Body of pancreas (tissue), 4 donors: Measurements from ENCODE around the gene NXPH1. TPM values are rescaled to one million over a fixed set of nuclear protein-coding genes. Genes with fewer than 3 reads are reported as not detected.

Source experiments
- ATAC-seq: fragments of 150-250 bp; one replicate; pipeline ENCODE4 v1.9.1; 2016
- DNase-seq, 4 donors: peaks; one replicate each; pipeline ENCODE4 v3.0.0-alpha.2; 2019
- H3K27ac ChIP-seq, 4 donors: fragments of 200-600 bp; sonication (generic); 1 replicate in 3 of 4; 2 replicates in 1 of 4; pipeline versions ENCODE4 v1.5.1 to v1.6.1; 2016 to 2019; ENCODE audit warnings: mild to moderate bottlenecking in 1 of 4, mixed read lengths in 1 of 4, moderate library complexity in 1 of 4
- H3K27me3 ChIP-seq, 2 donors: fragments of 200-600 bp; sonication (generic); one replicate each; pipeline ENCODE4 v1.6.0; 2016; ENCODE audit warnings: mild to moderate bottlenecking in 1 of 2
- H3K36me3 ChIP-seq, 2 donors: fragments of 200-600 bp; sonication (generic); replicated peaks in 1 of 2; 2 replicates each; pipeline ENCODE4 v1.5.1; 2016; ENCODE audit warnings: low read depth in 2 of 2; ENCODE audit not compliant: insufficient read depth in 1 of 2
- H3K4me1 ChIP-seq: fragments of 200-600 bp; sonication (generic); one replicate; pipeline ENCODE4 v1.6.0; 2016
- H3K4me3 ChIP-seq, 2 donors: fragments of 200-600 bp; sonication (generic); 1 replicate in 1 of 2; 2 replicates in 1 of 2; pipeline ENCODE4 v1.5.1; 2016 to 2019
- H3K9me3 ChIP-seq, 3 donors: fragments of 200-600 bp; sonication (generic); 1 replicate in 2 of 3; 2 replicates in 1 of 3; pipeline ENCODE4 v1.5.1; 2016
- CTCF ChIP-seq, 7 experiments: fragments of 450-650 bp in 4 of 7; fragments of 200-600 bp in 3 of 7; sonication (generic) in 3 of 7; IDR thresholded peaks; one replicate each; pipeline ENCODE4 v1.5.1; 2016 to 2019; ENCODE audit warnings: antibody characterized with exemption in 7 of 7
- POLR2A ChIP-seq, 3 donors: fragments of 450-650 bp; IDR thresholded peaks; one replicate each; pipeline ENCODE4 v1.6.1; 2016; ENCODE audit warnings: antibody characterized with exemption in 3 of 3, mild to moderate bottlenecking in 2 of 3
- WGBS, 2 donors: methylation state at CpG; one replicate each; pipeline ENCODE4 v1.1.5; 2017; 5-methylcytosine and 5-hydroxymethylcytosine counted together
- intact Hi-C: fragments of 100-400 bp; cut with DNase I; formaldehyde crosslinking; loops from one replicate; pipeline ENCODE4 v1.15.1; 2023
- total RNA-seq, 2 donors: library from RNA; depleted of rRNA; stranded (reverse); fragments of >200 nt; gene quantifications; one replicate each; pipeline ENCODE4 v1.1.0, GENCODE V29; 2016

NXPH1 gene
- total RNA-seq, 2 donors from 2014 or later = not detected

DNA sequence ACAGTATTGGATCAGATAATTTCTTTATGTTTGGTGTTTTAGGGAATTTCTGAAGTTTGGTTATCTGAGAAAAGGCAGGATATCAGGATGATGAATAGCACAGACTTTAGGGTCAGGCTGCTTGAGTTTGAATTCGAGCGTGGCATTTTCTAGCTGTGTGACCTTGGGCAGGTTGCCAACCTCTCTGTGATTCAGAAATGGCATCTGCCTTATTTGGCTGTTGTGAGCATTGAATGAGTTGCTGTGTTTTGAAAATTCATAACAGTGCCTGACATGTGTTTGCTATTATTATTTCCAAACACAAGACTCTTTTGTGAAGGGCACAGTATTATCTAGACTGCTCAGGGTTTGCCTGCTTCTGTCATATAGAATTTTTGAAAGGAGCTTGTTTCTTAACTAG is 66.9 kb downstream of the NXPH1 start:
- Histone ChIP-seq H3K9me3 (no peaks in the 10 kb centered on the region), H3K27ac (no peak overlapping the region), H3K4me1 (no peaks in the 10 kb centered on the region), H3K4me3 (no peak overlapping the region), H3K36me3 (no peaks in the 10 kb centered on the region), H3K27me3 (no peaks in the 10 kb centered on the region)
- WGBS, 2 donors = 0 to 16% methylated on average over 2 of the region's 2 CpGs
- TF ChIP-seq POLR2A (IDR thresholded peaks at IDR 0.05) (no peak), CTCF (IDR thresholded peaks at IDR 0.05) (no peak)
- no peak for ATAC-seq
- intact Hi-C loops = loop anchor here (10.0 kb wide), 1 partner anchor 55 kb away; no protein-coding TSS in a partner anchor
- peak in 3 of 4 donors; percentile 9 to 43 (median 38) for DNase-seq

DNA sequence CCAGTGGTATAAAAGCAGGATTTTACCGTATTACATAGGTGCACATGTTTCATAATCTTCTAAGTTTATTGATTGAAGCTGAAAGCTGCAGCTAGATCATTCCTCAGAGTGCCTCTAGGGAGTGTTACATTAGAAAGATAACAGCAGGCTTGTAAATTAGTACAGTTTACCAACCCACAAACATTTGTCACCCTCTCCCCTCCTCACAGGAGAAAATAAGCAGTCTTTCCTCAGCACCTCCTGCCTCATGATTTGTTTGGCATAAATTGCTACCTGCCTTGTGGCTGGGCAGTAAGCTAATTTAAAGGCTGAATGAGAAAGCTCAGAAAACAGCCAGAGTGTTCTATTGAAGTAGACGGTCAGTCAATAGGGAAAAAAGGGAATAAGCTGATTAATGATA is 74.2 kb downstream of the NXPH1 start:
- ATAC-seq = no peak
- no peak for DNase-seq
- Histone ChIP-seq H3K4me1 (no peaks in the 10 kb centered on the region), H3K9me3 (no peaks in the 10 kb centered on the region), H3K4me3 (no peak overlapping the region), H3K36me3 (no peaks in the 10 kb centered on the region), H3K27ac (no peak overlapping the region), H3K27me3 (no peaks in the 10 kb centered on the region)
- intact Hi-C loops = loop anchor here (10.0 kb wide), 1 partner anchor 63 kb away; no protein-coding TSS in a partner anchor
- WGBS, 2 donors = 9 to 21% methylated on average over 2 of the region's 2 CpGs
- TF ChIP-seq CTCF (IDR thresholded peaks at IDR 0.05) (no peak), POLR2A (IDR thresholded peaks at IDR 0.05) (no peak)

DNA sequence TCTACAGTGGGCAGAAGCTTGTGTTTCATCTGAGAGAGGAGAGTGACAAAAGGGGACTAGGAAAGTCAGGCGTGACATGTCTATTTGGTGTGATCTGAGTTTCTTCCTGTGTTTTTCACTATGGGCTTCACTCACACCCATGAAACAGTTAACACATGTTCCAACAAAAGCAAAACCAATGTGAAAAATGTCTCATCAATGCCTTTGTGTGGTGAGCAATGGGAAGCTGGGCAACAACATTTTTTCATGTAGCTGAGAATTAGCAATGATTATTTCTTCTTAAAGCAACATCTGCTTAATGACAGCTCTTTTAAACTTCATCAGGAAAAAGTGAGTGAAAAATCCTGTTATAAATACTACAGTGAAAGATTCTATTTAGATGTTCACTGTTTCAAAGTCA is 76.2 kb downstream of the NXPH1 start:
- Histone ChIP-seq H3K27ac (no peak overlapping the region), H3K9me3 (no peaks in the 10 kb centered on the region), H3K4me3 (no peak overlapping the region), H3K36me3 (no peaks in the 10 kb centered on the region), H3K27me3 (no peaks in the 10 kb centered on the region), H3K4me1 (no peaks in the 10 kb centered on the region)
- DNase-seq (no peak), ATAC-seq (no peak)
- TF ChIP-seq CTCF (IDR thresholded peaks at IDR 0.05) = no peak
- TF ChIP-seq POLR2A (IDR thresholded peaks at IDR 0.05) = no peak
- WGBS, 2 donors = 66 to 67% methylated on average over 1 of the region's 1 CpG
- intact Hi-C loops = loop anchor here (10.0 kb wide), 1 partner anchor 65 kb away; no protein-coding TSS in a partner anchor

- DNase-seq (no peak), ATAC-seq (no peak)
- Histone ChIP-seq H3K4me1 (no peaks in the 10 kb centered on the region), H3K4me3 (no peak overlapping the region), H3K9me3 (no peaks in the 10 kb centered on the region), H3K36me3 (no peaks in the 10 kb centered on the region), H3K27ac (no peak overlapping the region), H3K27me3 (no peaks in the 10 kb centered on the region)
- TF ChIP-seq POLR2A (IDR thresholded peaks at IDR 0.05) (no peak), CTCF (IDR thresholded peaks at IDR 0.05) (no peak)
- 49 to 52% methylated on average over 3 of the region's 3 CpGs for WGBS, 2 donors
- intact Hi-C loops = no loop called here
These were observed 78.4 kb downstream of the NXPH1 start for GRCh38 chr7:8511855-8512254.

- Histone ChIP-seq H3K4me1 (no peaks in the 10 kb centered on the region), H3K9me3 (no peaks in the 10 kb centered on the region), H3K4me3 (no peak overlapping the region), H3K36me3 (no peaks in the 10 kb centered on the region), H3K27me3 (no peaks in the 10 kb centered on the region), H3K27ac (no peak overlapping the region)
- DNase-seq = no peak
- intact Hi-C loops = no loop called here
- TF ChIP-seq CTCF (IDR thresholded peaks at IDR 0.05) (no peak), POLR2A (IDR thresholded peaks at IDR 0.05) (no peak)
- 33 to 50% methylated on average over 3 of the region's 3 CpGs for whole genome bisulfite sequencing, 2 donors
- no peak for ATAC-seq
These were observed 81.5 kb downstream of the NXPH1 start for GRCh38 chr7:8514781-8515519.
